ENCODE measurements around the gene AGPS.

DNA sequence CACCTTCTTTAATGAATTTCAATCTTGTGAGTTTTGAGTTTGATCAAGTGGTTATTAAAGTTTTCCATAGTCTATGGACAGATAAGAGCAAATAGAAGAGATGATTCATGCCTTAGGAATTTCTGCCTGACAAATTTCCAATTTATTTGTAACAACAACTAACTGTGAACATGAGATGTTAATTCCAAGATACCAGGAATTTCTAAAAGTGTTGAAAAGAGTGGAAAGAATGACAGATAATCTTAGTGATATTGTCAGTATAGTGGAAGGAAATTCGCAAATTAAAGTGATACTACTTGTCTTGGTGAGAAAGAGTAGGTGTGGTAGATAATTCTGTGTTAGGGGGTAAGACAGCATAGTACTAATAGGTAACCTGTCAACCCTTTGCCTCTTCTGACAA lies 82.4 kb downstream of the AGPS start:
- no peak for TF ChIP-seq EZH2 (IDR thresholded peaks at IDR 0.05; ENCODE audit: low read depth)
- TF ChIP-seq, protein P1, sequence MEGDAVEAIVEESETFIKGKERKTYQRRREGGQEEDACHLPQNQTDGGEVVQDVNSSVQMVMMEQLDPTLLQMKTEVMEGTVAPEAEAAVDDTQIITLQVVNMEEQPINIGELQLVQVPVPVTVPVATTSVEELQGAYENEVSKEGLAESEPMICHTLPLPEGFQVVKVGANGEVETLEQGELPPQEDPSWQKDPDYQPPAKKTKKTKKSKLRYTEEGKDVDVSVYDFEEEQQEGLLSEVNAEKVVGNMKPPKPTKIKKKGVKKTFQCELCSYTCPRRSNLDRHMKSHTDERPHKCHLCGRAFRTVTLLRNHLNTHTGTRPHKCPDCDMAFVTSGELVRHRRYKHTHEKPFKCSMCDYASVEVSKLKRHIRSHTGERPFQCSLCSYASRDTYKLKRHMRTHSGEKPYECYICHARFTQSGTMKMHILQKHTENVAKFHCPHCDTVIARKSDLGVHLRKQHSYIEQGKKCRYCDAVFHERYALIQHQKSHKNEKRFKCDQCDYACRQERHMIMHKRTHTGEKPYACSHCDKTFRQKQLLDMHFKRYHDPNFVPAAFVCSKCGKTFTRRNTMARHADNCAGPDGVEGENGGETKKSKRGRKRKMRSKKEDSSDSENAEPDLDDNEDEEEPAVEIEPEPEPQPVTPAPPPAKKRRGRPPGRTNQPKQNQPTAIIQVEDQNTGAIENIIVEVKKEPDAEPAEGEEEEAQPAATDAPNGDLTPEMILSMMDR (conservative IDR thresholded peaks at IDR 0.05) = no peak

All from PC-9 (cell line).